WTC11 (cell line): ENCODE data around the gene GLO1. TPM values are rescaled to one million over a fixed set of nuclear protein-coding genes. Genes with fewer than 3 reads are reported as not detected.

ENCODE experiments used
- ATAC-seq: fragments of 200-7000 bp; cut with Tn5 transposase; 2 replicates; pipeline ENCODE4 v1.10.0; 2021; ENCODE audit warnings: mild to moderate bottlenecking, moderate library complexity
- CTCF ChIA-PET: fragments of 300-600 bp; sonication (Branson Sonifier 250); formaldehyde crosslinking; loops from one replicate; lab custom pipeline; 2021; ENCODE audit warnings: antibody characterized with exemption; lab: Charles Lee
- POLR2A ChIA-PET: fragments of 350-600 bp; sonication (Branson Sonifier 250); formaldehyde crosslinking; loops from one replicate; lab custom pipeline; 2021; ENCODE audit warnings: antibody characterized with exemption; lab: Charles Lee
- DNase-seq: peaks from one replicate; pipeline ENCODE4 v3.0.0; 2021; ENCODE audit warnings: low spot score
- H3K27ac Mint-ChIP-seq: 2 replicates; pipeline ENCODE4 v1.8.0; 2021; ENCODE audit warnings: mixed read lengths
- H3K27me3 Mint-ChIP-seq: 2 replicates; pipeline ENCODE4 v1.8.0; 2021; ENCODE audit warnings: low read depth, mild to moderate bottlenecking, moderate library complexity, mixed read lengths
- H3K36me3 Mint-ChIP-seq: 2 replicates; pipeline ENCODE4 v1.8.0; 2021; ENCODE audit warnings: mixed read lengths
- H3K4me1 Mint-ChIP-seq: 2 replicates; pipeline ENCODE4 v1.8.0; 2022; ENCODE audit warnings: mixed read lengths
- H3K4me3 Mint-ChIP-seq: 2 replicates; pipeline ENCODE4 v1.8.0; 2021; ENCODE audit warnings: mild to moderate bottlenecking, moderate library complexity, mixed read lengths
- H3K9me3 Mint-ChIP-seq: 2 replicates; pipeline ENCODE4 v1.8.0; 2021; ENCODE audit warnings: mixed read lengths
- ATF2 ChIP-seq: sonication (generic); formaldehyde crosslinking; IDR thresholded peaks from 2 replicates; pipeline ENCODE4 v1.8.1; 2022; ENCODE audit warnings: low read depth, missing genetic modification reagents, borderline replicate concordance
- CDX4 ChIP-seq: fragments of 250-450 bp; sonication (Bioruptor Pico); IDR thresholded peaks from 2 replicates; pipeline ENCODE4 v1.9.0; 2021; ENCODE audit warnings: moderate library complexity, mild to moderate bottlenecking, inconsistent platforms, borderline replicate concordance
- CREB1 ChIP-seq: sonication (generic); formaldehyde crosslinking; IDR thresholded peaks from 2 replicates; pipeline ENCODE4 v1.8.0; 2023; ENCODE audit warnings: mild to moderate bottlenecking, missing genetic modification reagents
- CREM ChIP-seq: sonication (generic); formaldehyde crosslinking; IDR thresholded peaks from 2 replicates; pipeline ENCODE4 v1.8.1; 2022; ENCODE audit warnings: mild to moderate bottlenecking, missing genetic modification reagents, moderate library complexity
- EMX1 ChIP-seq: fragments of 250-450 bp; sonication (Bioruptor Pico); IDR thresholded peaks from 2 replicates; pipeline ENCODE4 v1.8.0; 2021; ENCODE audit warnings: mild to moderate bottlenecking
- ESRRA ChIP-seq: sonication (generic); formaldehyde crosslinking; IDR thresholded peaks from 2 replicates; pipeline ENCODE4 v1.8.1; 2022; ENCODE audit warnings: mild to moderate bottlenecking, missing genetic modification reagents, borderline replicate concordance
- FOXP4 ChIP-seq: sonication (generic); formaldehyde crosslinking; IDR thresholded peaks from 2 replicates; pipeline ENCODE4 v1.8.0; 2022; ENCODE audit warnings: mild to moderate bottlenecking, missing genetic modification reagents
- GABPB1 ChIP-seq: sonication (generic); formaldehyde crosslinking; IDR thresholded peaks from 2 replicates; pipeline ENCODE4 v1.8.1; 2023; ENCODE audit warnings: mild to moderate bottlenecking, missing genetic modification reagents
- GRHL2 ChIP-seq: fragments of 250-450 bp; sonication (Bioruptor Pico); IDR thresholded peaks from 2 replicates; pipeline ENCODE4 v1.8.0; 2022; ENCODE audit warnings: mild to moderate bottlenecking, moderate library complexity; ENCODE audit not compliant: insufficient replicate concordance, severe bottlenecking
- KAT7 ChIP-seq: sonication (generic); formaldehyde crosslinking; IDR thresholded peaks from 2 replicates; pipeline ENCODE4 v1.8.1; 2023; ENCODE audit warnings: missing genetic modification reagents, mild to moderate bottlenecking, borderline replicate concordance
- MAX ChIP-seq: sonication (generic); formaldehyde crosslinking; IDR thresholded peaks from 2 replicates; pipeline ENCODE4 v1.8.0; 2022; ENCODE audit warnings: mild to moderate bottlenecking, missing genetic modification reagents
- MXD4 ChIP-seq: fragments of 250-450 bp; sonication (Bioruptor Pico); IDR thresholded peaks from 2 replicates; pipeline ENCODE4 v1.8.0; 2021; ENCODE audit warnings: mild to moderate bottlenecking, moderate library complexity, borderline replicate concordance
- PRDM15 ChIP-seq: sonication (generic); formaldehyde crosslinking; IDR thresholded peaks from 2 replicates; pipeline ENCODE4 v1.8.0; 2022; ENCODE audit warnings: missing genetic modification reagents
- RELA ChIP-seq: sonication (generic); formaldehyde crosslinking; IDR thresholded peaks from 2 replicates; pipeline ENCODE4 v1.8.1; 2022; ENCODE audit warnings: missing genetic modification reagents, mild to moderate bottlenecking, borderline replicate concordance
- RORB ChIP-seq: fragments of 250-450 bp; sonication (Bioruptor Pico); IDR thresholded peaks from 2 replicates; pipeline ENCODE4 v1.9.0; 2021; ENCODE audit warnings: mild to moderate bottlenecking
- SOX15 ChIP-seq: fragments of 250-450 bp; sonication (Bioruptor Pico); IDR thresholded peaks from 2 replicates; pipeline ENCODE4 v1.9.0; 2021; ENCODE audit warnings: mild to moderate bottlenecking
- USF2 ChIP-seq: sonication (generic); formaldehyde crosslinking; IDR thresholded peaks from 2 replicates; pipeline ENCODE4 v1.8.1; 2023; ENCODE audit warnings: mild to moderate bottlenecking, missing genetic modification reagents, moderate library complexity
- ZBTB21 ChIP-seq: sonication (generic); formaldehyde crosslinking; IDR thresholded peaks from 2 replicates; pipeline ENCODE4 v1.8.1; 2023; ENCODE audit warnings: mild to moderate bottlenecking, missing genetic modification reagents, borderline replicate concordance
- ZMAT4 ChIP-seq: fragments of 250-450 bp; sonication (Bioruptor Pico); IDR thresholded peaks from 2 replicates; pipeline ENCODE4 v1.9.0; 2021; ENCODE audit warnings: mild to moderate bottlenecking
- ZNF232 ChIP-seq: sonication (generic); formaldehyde crosslinking; IDR thresholded peaks from 2 replicates; pipeline ENCODE4 v1.8.0; 2022; ENCODE audit warnings: mild to moderate bottlenecking, missing genetic modification reagents
- ZNF416 ChIP-seq: fragments of 250-450 bp; sonication (Bioruptor Pico); IDR thresholded peaks from 2 replicates; pipeline ENCODE4 v1.9.0; 2021; ENCODE audit warnings: mild to moderate bottlenecking, inconsistent platforms
- ZNF512 ChIP-seq: sonication (generic); formaldehyde crosslinking; IDR thresholded peaks from 2 replicates; pipeline ENCODE4 v1.8.1; 2022; ENCODE audit warnings: missing genetic modification reagents, borderline replicate concordance
- total RNA-seq: library from RNA; stranded (reverse); gene quantifications from 3 replicates; pipeline ENCODE4 v1.2.3, GENCODE V29; 2021

GLO1 gene
- total RNA-seq, 1 experiment from 2014 or later, result 147 TPM

- H3K36me3 Mint-ChIP-seq, result peaks cover 48% of the 10 kb centered on the region
- H3K9me3 Mint-ChIP-seq, result no peaks in the 10 kb centered on the region
- no peaks in the 10 kb centered on the region for H3K27me3 Mint-ChIP-seq
- TF ChIP-seq ZBTB21 (CRISPR knock-in tag) (no peak), ZNF232 (CRISPR knock-in tag) (no peak), ZNF512 (CRISPR knock-in tag) (no peak), GABPB1 (no peak), RELA (CRISPR knock-in tag) (no peak)
- no peaks in the 10 kb centered on the region for H3K4me1 Mint-ChIP-seq
- no peak overlapping the region for H3K4me3 Mint-ChIP-seq
- CTCF ChIA-PET, result no interaction called here
- POLR2A ChIA-PET, result no interaction called here
- H3K27ac Mint-ChIP-seq, result no peak overlapping the region
- ATAC-seq, result no peak
- no peak for DNase-seq
Observed at GRCh38 chr6:38676974-38677544, 25.9 kb downstream of the GLO1 start.

- CTCF ChIA-PET, result no interaction called here
- no peak for DNase-seq
- no peaks in the 10 kb centered on the region for H3K4me1 Mint-ChIP-seq
- H3K36me3 Mint-ChIP-seq, result peaks cover 42% of the 10 kb centered on the region
- TF ChIP-seq MAX (CRISPR knock-in tag) (no peak), ZMAT4 (CRISPR knock-in tag) (no peak), CREB1 (no peak), PRDM15 (CRISPR knock-in tag) (no peak), ATF2 (no peak), USF2 (CRISPR knock-in tag) (no peak), MXD4 (no peak), CDX4 (CRISPR knock-in tag) (no peak), KAT7 (no peak), EMX1 (CRISPR knock-in tag) (no peak), GRHL2 (no peak), ESRRA (CRISPR knock-in tag) (no peak), CREM (CRISPR knock-in tag) (no peak), RORB (CRISPR knock-in tag) (no peak), SOX15 (CRISPR knock-in tag) (no peak), FOXP4 (CRISPR knock-in tag) (no peak), ZNF416 (CRISPR knock-in tag) (no peak)
- TF ChIP-seq, all 79 proteins: peak for 0
- H3K4me3 Mint-ChIP-seq, result no peak overlapping the region
- no peak overlapping the region for H3K27ac Mint-ChIP-seq
- H3K27me3 Mint-ChIP-seq, result no peaks in the 10 kb centered on the region
- no peaks in the 10 kb centered on the region for H3K9me3 Mint-ChIP-seq
- POLR2A ChIA-PET, result no interaction called here
- ATAC-seq, result no peak
Observed at GRCh38 chr6:38676236-38676973, 26.5 kb downstream of the GLO1 start.
